Fibroblast of the aortic adventitia (primary cell): ENCODE measurements around the gene VEGFC. TPM values are rescaled to one million over a fixed set of nuclear protein-coding genes. Genes with fewer than 3 reads are reported as not detected.

ENCODE experiments used
- DNase-seq: peaks from one replicate; pipeline ENCODE4 v3.0.0-alpha.2; 2010; ENCODE audit warnings: low read depth
- H3K4me3 ChIP-seq: 2 replicates; pipeline ENCODE4 v1.5.1; 2011; ENCODE audit warnings: low read depth, mild to moderate bottlenecking, control low read depth, low read length, moderate library complexity
- CTCF ChIP-seq: IDR thresholded peaks from 2 replicates; pipeline ENCODE4 v1.5.1; 2011; ENCODE audit warnings: mild to moderate bottlenecking, low read length, control low read depth, inconsistent platforms; ENCODE audit not compliant: insufficient read depth
- total RNA-seq: library from RNA; depleted of rRNA; stranded (reverse); fragments of >200 nt; gene quantifications from 2 replicates; pipeline ENCODE4 v1.2.3, GENCODE V29; 2012; ENCODE audit warnings: low replicate concordance

The VEGFC gene
- total RNA-seq, 1 donor, result 42.9 TPM

GRCh38 chr4:176782191-176782590, 10.5 kb downstream of the VEGFC start:
- H3K4me3 ChIP-seq, result no peak overlapping the region
- DNase-seq, result no peak
- TF ChIP-seq CTCF, result no peak

- TF ChIP-seq CTCF, result no peak
Observed at GRCh38 chr4:176781739-176782100, 11.0 kb downstream of the VEGFC start.

GRCh38 chr4:176780995-176781738, 11.6 kb downstream of the VEGFC start:
- no peak overlapping the region for H3K4me3 ChIP-seq
- TF ChIP-seq CTCF, result no peak
- peak; percentile 31 for DNase-seq

More at GRCh38 chr4:176781739-176782100, 11.0 kb downstream of the VEGFC start:
- DNase-seq, result no peak
- no peak overlapping the region for H3K4me3 ChIP-seq

- DNase-seq, result no peak
- no peak overlapping the region for H3K4me3 ChIP-seq
- no peak for TF ChIP-seq CTCF
Observed at GRCh38 chr4:176779421-176779820, 13.3 kb downstream of the VEGFC start.

- DNase-seq, result peak; percentile 54
- no peak overlapping the region for H3K4me3 ChIP-seq
- no peak for TF ChIP-seq CTCF
Observed at GRCh38 chr4:176778491-176778890, 14.2 kb downstream of the VEGFC start.

- TF ChIP-seq CTCF, result no peak
- no peak overlapping the region for H3K4me3 ChIP-seq
- peak; percentile 60 for DNase-seq
Observed at GRCh38 chr4:176778063-176778462, 14.7 kb downstream of the VEGFC start.

- DNase-seq, result peak; percentile 58
- TF ChIP-seq CTCF, result no peak
- no peak overlapping the region for H3K4me3 ChIP-seq
Observed at GRCh38 chr4:176775338-176775737, 17.4 kb downstream of the VEGFC start.
